Mesenchymal stem cell (in vitro differentiated cells and primary cell): ENCODE data around the gene FRAS1.

Experiments
- DNase-seq: peaks from one replicate; pipeline ENCODE4 v3.0.0-alpha.2; 2013
- H2AFZ ChIP-seq: one replicate; pipeline ENCODE4 v1.6.1; 2013; ENCODE audit warnings: low read depth, mild to moderate bottlenecking, control low read depth, inconsistent platforms, low read length, moderate library complexity
- H2AK5ac ChIP-seq: 2 replicates; pipeline ENCODE4 v1.6.1; 2013; ENCODE audit warnings: low read length, moderate library complexity, mild to moderate bottlenecking, inconsistent platforms; ENCODE audit not compliant: severe bottlenecking
- H2BK120ac ChIP-seq: one replicate; pipeline ENCODE4 v1.6.1; 2013; ENCODE audit warnings: low read depth, mild to moderate bottlenecking, inconsistent platforms, low read length, moderate library complexity
- H2BK12ac ChIP-seq, 2 experiments: one replicate each; pipeline ENCODE4 v1.6.1; 2013; ENCODE audit warnings: inconsistent platforms in 2 of 2, low read length in 2 of 2, mild to moderate bottlenecking in 2 of 2, moderate library complexity in 2 of 2, control low read depth in 1 of 2
- H2BK15ac ChIP-seq: one replicate; pipeline ENCODE4 v1.6.1; 2013; ENCODE audit warnings: mild to moderate bottlenecking, low read depth, inconsistent platforms; ENCODE audit not compliant: poor library complexity, severe bottlenecking
- H2BK5ac ChIP-seq: 2 replicates; pipeline ENCODE4 v1.6.1; 2013; ENCODE audit warnings: low read depth, mild to moderate bottlenecking, low read length, control low read depth, inconsistent platforms; ENCODE audit not compliant: poor library complexity, severe bottlenecking
- H3K14ac ChIP-seq, 2 experiments: one replicate each; pipeline ENCODE4 v1.6.1; 2013; ENCODE audit warnings: inconsistent platforms in 2 of 2, low read length in 2 of 2, control low read depth in 1 of 2, mild to moderate bottlenecking in 1 of 2, moderate library complexity in 1 of 2
- H3K18ac ChIP-seq, 2 experiments: one replicate each; pipeline ENCODE4 v1.6.1; 2013; ENCODE audit warnings: inconsistent platforms in 2 of 2, low read length in 2 of 2, control low read depth in 1 of 2, low read depth in 1 of 2, mild to moderate bottlenecking in 1 of 2
- H3K23ac ChIP-seq, 2 experiments: one replicate each; pipeline ENCODE4 v1.6.1; 2013; ENCODE audit warnings: inconsistent platforms in 2 of 2, low read length in 2 of 2, mild to moderate bottlenecking in 2 of 2, moderate library complexity in 2 of 2, control low read depth in 1 of 2
- H3K27ac ChIP-seq: 2 replicates; pipeline ENCODE4 v1.5.1; 2013; ENCODE audit warnings: mild to moderate bottlenecking, moderate library complexity, low read length, control low read depth, inconsistent platforms; ENCODE audit not compliant: poor library complexity, severe bottlenecking
- H3K27me3 ChIP-seq, 2 experiments: 2 replicates each; pipeline versions ENCODE4 v1.6.1 to v1.7.0; 2013; ENCODE audit warnings: low read length in 2 of 2, mild to moderate bottlenecking in 2 of 2, moderate library complexity in 2 of 2, control low read depth in 1 of 2, inconsistent platforms in 1 of 2; ENCODE audit not compliant: control insufficient read depth in 1 of 2, insufficient read depth in 1 of 2
- H3K36me3 ChIP-seq, 2 experiments: 2 replicates each; pipeline versions ENCODE4 v1.6.1 to v1.7.0; 2013; ENCODE audit warnings: low read length in 2 of 2, control low read depth in 1 of 2, inconsistent platforms in 1 of 2, low read depth in 1 of 2, mild to moderate bottlenecking in 1 of 2; ENCODE audit not compliant: insufficient read depth in 2 of 2, control insufficient read depth in 1 of 2
- H3K4ac ChIP-seq, 2 experiments: one replicate each; pipeline ENCODE4 v1.6.1; 2013; ENCODE audit warnings: inconsistent platforms in 2 of 2, low read length in 2 of 2, mild to moderate bottlenecking in 2 of 2, moderate library complexity in 2 of 2, control low read depth in 1 of 2, low read depth in 1 of 2
- H3K4me1 ChIP-seq: 2 replicates; pipeline ENCODE4 v1.6.1; 2013; ENCODE audit warnings: low read depth, low read length, control low read depth; ENCODE audit not compliant: control insufficient read depth, insufficient read depth
- H3K4me2 ChIP-seq: 2 replicates; pipeline ENCODE4 v1.6.1; 2013; ENCODE audit warnings: low read length, mild to moderate bottlenecking, inconsistent platforms; ENCODE audit not compliant: poor library complexity, severe bottlenecking
- H3K4me3 ChIP-seq, 2 experiments: 2 replicates each; pipeline versions ENCODE4 v1.5.1 to v1.7.0; 2013; ENCODE audit warnings: low read length in 2 of 2, mild to moderate bottlenecking in 2 of 2, control low read depth in 1 of 2, low read depth in 1 of 2; ENCODE audit not compliant: insufficient read depth in 1 of 2
- H3K79me1 ChIP-seq: replicated peaks from 2 replicates; pipeline ENCODE4 v1.6.1; 2013; ENCODE audit warnings: mild to moderate bottlenecking, control low read depth, low read length, inconsistent platforms; ENCODE audit not compliant: poor library complexity, severe bottlenecking
- H3K9ac ChIP-seq: 2 replicates; pipeline ENCODE4 v1.7.0; 2013; ENCODE audit warnings: mild to moderate bottlenecking, low read length, moderate library complexity
- H3K9me3 ChIP-seq: 2 replicates; pipeline ENCODE4 v1.7.0; 2013; ENCODE audit warnings: mild to moderate bottlenecking, low read length; ENCODE audit not compliant: control insufficient read depth
- H4K8ac ChIP-seq: one replicate; pipeline ENCODE4 v1.6.1; 2013; ENCODE audit warnings: inconsistent platforms, mild to moderate bottlenecking, low read length, moderate library complexity
- H4K91ac ChIP-seq: one replicate; pipeline ENCODE4 v1.6.1; 2013; ENCODE audit warnings: mild to moderate bottlenecking, low read length, inconsistent platforms
- WGBS: methylation state at CpG from one replicate; pipeline ENCODE4 v1.1.7; 2013; ENCODE audit warnings: mixed read lengths; 5-methylcytosine and 5-hydroxymethylcytosine counted together

Gene FRAS1

DNA sequence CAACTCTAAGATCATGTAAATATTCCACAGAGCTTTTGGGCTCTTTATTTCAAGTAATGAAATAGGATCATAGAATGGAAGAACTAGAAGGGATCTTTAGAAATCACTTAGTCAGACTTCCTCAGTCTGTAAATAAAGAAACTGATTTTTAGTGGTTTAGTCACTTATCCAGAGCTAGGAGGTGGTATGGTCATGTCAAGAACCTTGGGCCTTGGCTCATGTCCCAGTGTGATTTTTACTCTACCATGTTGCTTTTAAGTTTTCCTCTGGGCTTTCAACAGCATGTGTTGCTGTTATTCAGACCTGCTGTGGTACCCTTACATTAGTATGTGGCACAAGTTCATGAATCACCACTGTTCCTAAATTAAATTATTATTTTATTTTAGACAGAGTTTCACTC is 184.9 kb downstream of the FRAS1 start:
- Histone ChIP-seq H3K18ac (no peak overlapping the region), H3K27ac (no peak overlapping the region), H3K4me1 (no peaks in the 10 kb centered on the region), H2AFZ (no peak overlapping the region), H3K4me2 (no peak overlapping the region), H2BK120ac (no peak overlapping the region), H3K14ac (no peak overlapping the region), H2BK12ac (no peak overlapping the region), H3K9me3 (no peaks in the 10 kb centered on the region), H3K36me3 (no peaks in the 10 kb centered on the region), H3K23ac (no peak overlapping the region), H3K79me1 (no peaks in the 10 kb centered on the region), H3K9ac (no peak overlapping the region), H2BK5ac (no peak overlapping the region), H4K91ac (no peak overlapping the region), H4K8ac (no peak overlapping the region), H3K4ac (no peak overlapping the region), H3K4me3 (no peak overlapping the region), H2AK5ac (no peak overlapping the region), H3K27me3 (no peaks in the 10 kb centered on the region), H2BK15ac (no peak overlapping the region)
- DNase-seq: no peak

DNA sequence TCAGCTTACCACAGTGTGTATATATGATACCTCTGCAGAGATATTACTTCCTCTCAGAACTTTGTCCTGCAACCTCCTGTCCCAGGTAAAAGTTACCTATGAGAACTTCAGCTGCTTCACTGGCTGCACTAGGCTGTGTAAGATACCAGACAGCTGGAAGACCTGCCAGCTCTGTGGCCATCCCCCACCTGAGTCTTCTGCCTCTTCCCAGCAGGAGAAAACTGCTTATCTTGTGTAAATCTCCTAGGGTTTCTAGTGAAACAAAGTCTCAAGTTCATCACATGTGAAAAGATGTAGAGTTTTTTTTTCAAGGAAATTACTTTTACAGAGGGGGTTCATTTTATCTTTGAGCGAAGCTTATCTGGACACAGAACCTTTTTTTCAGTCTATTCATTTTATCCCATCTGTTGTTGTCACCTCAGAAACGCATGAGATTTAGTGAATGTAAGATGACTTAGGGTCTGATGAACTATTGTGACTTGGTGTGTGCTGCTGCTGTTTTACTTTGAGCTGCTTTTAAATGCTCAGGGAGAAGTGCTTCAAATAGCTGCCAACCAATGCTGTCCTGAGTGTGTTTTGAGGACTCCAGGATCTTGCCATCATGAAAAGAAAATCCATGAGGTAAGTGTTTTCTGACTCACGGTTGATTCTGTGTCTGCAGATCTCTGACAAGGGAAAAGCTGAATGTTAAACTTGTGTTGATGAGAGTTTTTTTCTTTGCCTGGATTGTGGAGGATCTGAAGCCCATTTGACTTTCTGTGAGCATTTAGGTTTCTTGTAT is 187.8 kb downstream of the FRAS1 start:
- H4K91ac ChIP-seq: no peak overlapping the region
- H3K23ac ChIP-seq: no peak overlapping the region
- no peak overlapping the region for H2BK12ac ChIP-seq
- no peak overlapping the region for H2AK5ac ChIP-seq
- no peak overlapping the region for H2BK120ac ChIP-seq
- H3K4me3 ChIP-seq: no peak overlapping the region
- H3K4me1 ChIP-seq: no peaks in the 10 kb centered on the region
- H3K79me1 ChIP-seq: no peaks in the 10 kb centered on the region
- no peaks in the 10 kb centered on the region for H3K27me3 ChIP-seq
- no peak overlapping the region for H2BK15ac ChIP-seq
- no peak overlapping the region for H3K14ac ChIP-seq
- H3K36me3 ChIP-seq: no peaks in the 10 kb centered on the region
- H2BK5ac ChIP-seq: no peak overlapping the region
- no peak for DNase-seq
- no peak overlapping the region for H2AFZ ChIP-seq
- H3K4me2 ChIP-seq: no peak overlapping the region
- H3K4ac ChIP-seq: no peak overlapping the region
- H3K9me3 ChIP-seq: no peaks in the 10 kb centered on the region
- 48% methylated on average over 2 of the region's 3 CpGs for WGBS
- H3K18ac ChIP-seq: no peak overlapping the region
- H4K8ac ChIP-seq: no peak overlapping the region
- H3K27ac ChIP-seq: no peak overlapping the region
- peak overlapping the region; percentile 3 for H3K9ac ChIP-seq

DNA sequence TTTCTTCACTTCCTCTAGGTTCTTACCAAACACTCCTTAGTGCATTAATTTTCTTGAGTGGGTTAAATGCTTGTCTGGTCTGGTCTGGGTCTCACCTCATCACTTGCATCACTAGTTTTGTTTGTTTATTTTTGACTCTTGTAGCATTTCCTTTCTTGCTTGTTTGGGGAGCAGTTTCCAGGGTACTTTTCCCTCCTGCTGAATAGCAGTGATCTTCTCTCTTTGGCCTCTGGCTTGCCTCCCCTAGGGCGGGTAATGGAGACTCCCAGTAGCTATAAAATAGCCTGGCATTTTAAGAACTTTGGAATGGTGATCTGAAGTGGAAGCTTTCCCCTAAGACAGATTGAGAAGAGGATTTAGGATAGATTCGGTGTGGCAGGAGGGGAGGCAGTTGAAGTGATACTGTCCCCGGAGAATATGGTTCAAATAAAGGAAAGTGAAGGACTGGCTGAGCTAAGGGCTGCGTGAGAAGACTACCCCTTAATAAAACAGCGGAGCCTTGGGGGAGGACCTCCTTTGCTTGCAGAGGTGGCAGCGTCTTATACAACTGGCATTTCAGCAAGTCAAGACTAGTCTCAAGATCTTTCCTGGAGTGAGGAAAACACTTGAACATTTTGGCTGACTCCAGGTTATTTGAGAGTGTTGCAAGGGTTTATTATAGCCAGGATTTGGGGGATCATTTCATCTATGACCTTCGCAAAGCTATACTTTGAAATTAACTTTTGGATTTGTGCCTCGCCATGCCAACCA is 190.6 kb downstream of the FRAS1 start:
- H4K91ac ChIP-seq: no peak overlapping the region
- DNase-seq: no peak
- H2AFZ ChIP-seq: no peak overlapping the region
- no peaks in the 10 kb centered on the region for H3K79me1 ChIP-seq
- H2AK5ac ChIP-seq: no peak overlapping the region
- no peak overlapping the region for H3K4me3 ChIP-seq
- H3K23ac ChIP-seq: no peak overlapping the region
- H3K4me1 ChIP-seq: no peaks in the 10 kb centered on the region
- H2BK5ac ChIP-seq: no peak overlapping the region
- no peaks in the 10 kb centered on the region for H3K36me3 ChIP-seq
- no peak overlapping the region for H3K18ac ChIP-seq
- no peak overlapping the region for H4K8ac ChIP-seq
- H2BK12ac ChIP-seq: no peak overlapping the region
- no peak overlapping the region for H3K14ac ChIP-seq
- H3K9me3 ChIP-seq: peaks cover 13% of the 10 kb centered on the region
- H2BK15ac ChIP-seq: no peak overlapping the region
- H3K9ac ChIP-seq: no peak overlapping the region
- 81% methylated on average over 8 of the region's 8 CpGs for WGBS
- H2BK120ac ChIP-seq: no peak overlapping the region
- H3K4me2 ChIP-seq: no peak overlapping the region
- no peak overlapping the region for H3K4ac ChIP-seq
- H3K27me3 ChIP-seq: no peaks in the 10 kb centered on the region
- no peak overlapping the region for H3K27ac ChIP-seq

DNA sequence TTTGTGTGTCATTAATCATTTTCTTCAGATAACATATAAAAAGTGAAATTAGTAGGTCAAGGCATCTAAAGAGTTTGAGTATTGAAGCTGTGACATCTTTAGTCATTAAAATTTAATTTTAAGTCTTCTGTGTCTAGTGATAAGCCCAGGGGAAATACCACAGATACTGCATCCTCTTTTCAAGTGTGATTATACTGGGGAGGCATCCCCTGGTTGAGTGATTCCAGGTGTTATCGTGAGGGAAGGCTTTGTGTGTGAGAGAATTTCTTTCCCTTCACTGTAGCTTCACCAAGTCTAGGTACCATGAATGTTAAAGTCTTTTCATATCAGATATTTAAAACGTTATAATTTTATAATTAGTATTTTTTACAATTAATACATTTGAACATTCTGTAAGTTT is 193.4 kb downstream of the FRAS1 start:
- Histone ChIP-seq H4K91ac (no peak overlapping the region), H4K8ac (no peak overlapping the region), H3K9me3 (peaks cover 26% of the 10 kb centered on the region), H3K23ac (no peak overlapping the region), H3K4ac (no peak overlapping the region), H3K27ac (no peak overlapping the region), H3K4me3 (no peak overlapping the region), H2BK15ac (no peak overlapping the region), H3K4me1 (no peaks in the 10 kb centered on the region), H2BK12ac (no peak overlapping the region), H3K9ac (no peak overlapping the region), H3K18ac (no peak overlapping the region), H2AK5ac (no peak overlapping the region), H3K4me2 (no peak overlapping the region), H3K79me1 (no peaks in the 10 kb centered on the region), H2BK5ac (no peak overlapping the region), H3K14ac (no peak overlapping the region), H2AFZ (no peak overlapping the region), H3K36me3 (peaks cover 0 to 16% of the 10 kb centered on the region in 2 experiments), H2BK120ac (no peak overlapping the region), H3K27me3 (no peaks in the 10 kb centered on the region)
- no peak for DNase-seq
- no CpG with 5 or more reads among the region's 2 CpGs for WGBS
